A673 (cell line): ENCODE measurements around the gene CDC42EP3. TPM values are rescaled to one million over a fixed set of nuclear protein-coding genes. Genes with fewer than 3 reads are reported as not detected.

Source experiments
- BruUV-seq: library from RNA; stranded (reverse); fragments of 400-500 nt; replicated peaks from 2 replicates; lab custom pipeline; 2021; lab: Mats Ljungman, UMichigan
- CTCF ChIA-PET: fragments of 300-600 bp; sonication (Branson Sonifier 250); formaldehyde crosslinking; loops from one replicate; lab custom pipeline; 2022; ENCODE audit warnings: antibody characterized with exemption; lab: Charles Lee
- POLR2A ChIA-PET: fragments of 300-600 bp; sonication (Branson Sonifier 250); formaldehyde crosslinking; loops from one replicate; lab custom pipeline; 2022; ENCODE audit warnings: antibody characterized with exemption; ENCODE audit not compliant: low non-redundant PET; lab: Charles Lee
- DNase-seq: peaks from one replicate; pipeline ENCODE4 v3.0.0-alpha.2; 2015; ENCODE audit warnings: low spot score
- H3K27ac ChIP-seq: fragments of 200-600 bp; sonication (generic); 2 replicates; pipeline ENCODE4 v1.5.1; 2016; ENCODE audit warnings: mixed run types, low read depth, mild to moderate bottlenecking, mixed read lengths, antibody characterized with exemption, low read length; ENCODE audit not compliant: poor library complexity, severe bottlenecking
- H3K27me3 ChIP-seq: fragments of 200-600 bp; sonication (generic); replicated peaks from 2 replicates; pipeline ENCODE4 v1.6.1; 2017; ENCODE audit warnings: mixed run types, low read depth, mild to moderate bottlenecking, mixed read lengths, antibody characterized with exemption, low read length; ENCODE audit not compliant: insufficient read depth, poor library complexity
- H3K36me3 ChIP-seq: fragments of 200-600 bp; sonication (generic); 2 replicates; pipeline ENCODE4 v1.6.1; 2016; ENCODE audit warnings: mixed run types, mild to moderate bottlenecking, mixed read lengths, antibody characterized with exemption, low read length; ENCODE audit not compliant: insufficient read depth, poor library complexity, severe bottlenecking
- H3K4me1 ChIP-seq: fragments of 200-600 bp; sonication (generic); 2 replicates; pipeline ENCODE4 v1.6.1; 2017; ENCODE audit warnings: mixed run types, mild to moderate bottlenecking, mixed read lengths, antibody characterized with exemption, low read length; ENCODE audit not compliant: insufficient read depth, poor library complexity, severe bottlenecking
- H3K4me3 ChIP-seq: fragments of 200-600 bp; sonication (generic); 2 replicates; pipeline ENCODE4 v1.5.1; 2016; ENCODE audit warnings: low read depth, mixed run types, mild to moderate bottlenecking, mixed read lengths, low read length; ENCODE audit not compliant: poor library complexity, severe bottlenecking
- H3K9me3 ChIP-seq: fragments of 200-600 bp; sonication (generic); 2 replicates; pipeline ENCODE4 v1.6.1; 2016; ENCODE audit warnings: mixed run types, low read depth, mild to moderate bottlenecking, mixed read lengths, antibody characterized with exemption, low read length; ENCODE audit not compliant: poor library complexity, severe bottlenecking
- CTCF ChIP-seq: fragments of 300-800, 200-600 bp; sonication (generic); conservative IDR thresholded peaks from 2 replicates; pipeline ENCODE4 v1.5.1; 2017; ENCODE audit warnings: low read depth, mild to moderate bottlenecking, antibody characterized with exemption, low read length, moderate library complexity, mixed read lengths
- EZH2 ChIP-seq: fragments of 200-600 bp; sonication (generic); IDR thresholded peaks from 2 replicates; pipeline ENCODE4 v1.6.1; 2017; ENCODE audit warnings: borderline replicate concordance, low read depth, mild to moderate bottlenecking, mixed read lengths, antibody characterized with exemption, low read length; ENCODE audit not compliant: poor library complexity, severe bottlenecking
- intact Hi-C: fragments of 100-400 bp; cut with micrococcal nuclease; formaldehyde crosslinking; loops from one replicate; pipeline ENCODE4 v1.10.0; 2022; ENCODE audit not compliant: unreplicated experiment
- total RNA-seq: library from RNA; stranded (reverse); gene quantifications from 2 replicates; pipeline ENCODE4 v1.2.3, GENCODE V29; 2021

CDC42EP3 gene
- total RNA-seq, 1 experiment from 2014 or later, result 12.2 TPM

- no peak overlapping the region for H3K27ac ChIP-seq
- no peaks in the 10 kb centered on the region for H3K4me1 ChIP-seq
- intact Hi-C loops, result no loop called here
- no peaks in the 10 kb centered on the region for H3K36me3 ChIP-seq
- TF ChIP-seq EZH2 (no peak), CTCF (no peak)
- no peaks in the 10 kb centered on the region for H3K27me3 ChIP-seq
- H3K9me3 ChIP-seq, result no peaks in the 10 kb centered on the region
- ChIA-PET CTCF (no interaction called here), POLR2A (no interaction called here)
- no TSS peak for BruUV-seq
- no peak overlapping the region for H3K4me3 ChIP-seq
- no peak for DNase-seq
Observed at GRCh38 chr2:37695336-37695735, 23.9 kb upstream of the CDC42EP3 start.

- Histone ChIP-seq H3K27ac (no peak overlapping the region), H3K4me3 (no peak overlapping the region), H3K27me3 (no peaks in the 10 kb centered on the region), H3K36me3 (no peaks in the 10 kb centered on the region), H3K9me3 (no peaks in the 10 kb centered on the region), H3K4me1 (no peaks in the 10 kb centered on the region)
- POLR2A ChIA-PET, result no interaction called here
- no peak for DNase-seq
- CTCF ChIA-PET, result no interaction called here
- TF ChIP-seq EZH2 (no peak), CTCF (no peak)
- intact Hi-C loops, result no loop called here
- no TSS peak for BruUV-seq
Observed at GRCh38 chr2:37692711-37693110, 21.3 kb upstream of the CDC42EP3 start.

- Histone ChIP-seq H3K9me3 (no peaks in the 10 kb centered on the region), H3K27me3 (no peaks in the 10 kb centered on the region), H3K27ac (no peak overlapping the region), H3K4me3 (no peak overlapping the region), H3K36me3 (no peaks in the 10 kb centered on the region), H3K4me1 (no peaks in the 10 kb centered on the region)
- ChIA-PET CTCF (no interaction called here), POLR2A (no interaction called here)
- intact Hi-C loops, result no loop called here
- no TSS peak for BruUV-seq
- no peak for DNase-seq
- TF ChIP-seq EZH2, result no peak
- no peak for TF ChIP-seq CTCF
Observed at GRCh38 chr2:37689751-37690150, 18.3 kb upstream of the CDC42EP3 start.
